Renal cortical epithelial cell (primary cell): ENCODE measurements around the gene SLC30A5. TPM values are rescaled to one million over a fixed set of nuclear protein-coding genes. Genes with fewer than 3 reads are reported as not detected.
"Not testable (repeated sequence)": the region's sequence is repeated elsewhere in the genome, so short reads cannot be mapped to it uniquely, and the experiment has no call there.

Source experiments
- DNase-seq: peaks from one replicate; pipeline ENCODE4 v3.0.0-alpha.2; 2011; ENCODE audit warnings: low read depth
- total RNA-seq: library from RNA; depleted of rRNA; stranded (reverse); fragments of >200 nt; gene quantifications from 2 replicates; pipeline ENCODE4 v1.2.3, GENCODE V29; 2014

Gene SLC30A5
- total RNA-seq = 58.3 and 61.9 TPM in 2 replicates

DNA sequence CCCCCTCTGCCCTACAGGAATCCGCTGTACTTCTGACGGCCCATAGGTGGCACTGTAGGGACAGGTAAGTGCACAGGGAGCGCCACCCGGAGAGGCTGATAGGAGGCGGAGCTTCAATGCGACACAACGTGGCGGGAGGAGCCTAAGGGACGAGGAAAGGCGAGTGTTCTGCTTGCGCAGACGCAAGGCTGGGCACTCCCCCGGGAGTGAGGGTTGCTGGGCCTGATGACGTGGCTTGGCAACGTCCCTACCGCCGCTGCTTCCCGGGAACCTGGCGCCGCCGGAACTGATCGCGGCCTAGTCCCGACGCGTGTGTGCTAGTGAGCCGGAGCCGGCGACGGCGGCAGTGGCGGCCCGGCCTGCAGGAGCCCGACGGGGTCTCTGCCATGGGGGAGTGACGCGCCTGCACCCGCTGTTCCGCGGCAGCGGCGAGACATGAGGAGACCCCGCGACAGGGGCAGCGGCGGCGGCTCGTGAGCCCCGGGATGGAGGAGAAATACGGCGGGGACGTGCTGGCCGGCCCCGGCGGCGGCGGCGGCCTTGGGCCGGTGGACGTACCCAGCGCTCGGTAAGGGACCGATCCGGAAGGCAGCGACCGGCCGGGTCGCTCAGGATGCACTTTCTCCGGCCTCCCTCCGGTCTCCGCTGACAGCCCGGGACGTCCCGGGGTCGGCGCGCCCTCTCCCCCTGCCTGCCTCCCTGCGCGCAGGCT lies at the start of gene SLC30A5:
SLC30A5 (plus strand) TSS at position 244 of the 712 bp plus-strand sequence; CDS start at position 486, 242 bp downstream.
- peak; percentile 99 for DNase-seq

GRCh38 chr5:69045213-69045612 lies 48.6 kb upstream of the SLC30A5 start:
- DNase-seq = not testable (repeated sequence)

GRCh38 chr5:69046375-69046957 lies 47.3 kb upstream of the SLC30A5 start:
- peak; percentile 70 for DNase-seq

GRCh38 chr5:69048230-69048629 lies 45.6 kb upstream of the SLC30A5 start:
- no peak for DNase-seq

- no peak for DNase-seq
Measured at GRCh38 chr5:69049151-69049550, 44.7 kb upstream of the SLC30A5 start.

DNA sequence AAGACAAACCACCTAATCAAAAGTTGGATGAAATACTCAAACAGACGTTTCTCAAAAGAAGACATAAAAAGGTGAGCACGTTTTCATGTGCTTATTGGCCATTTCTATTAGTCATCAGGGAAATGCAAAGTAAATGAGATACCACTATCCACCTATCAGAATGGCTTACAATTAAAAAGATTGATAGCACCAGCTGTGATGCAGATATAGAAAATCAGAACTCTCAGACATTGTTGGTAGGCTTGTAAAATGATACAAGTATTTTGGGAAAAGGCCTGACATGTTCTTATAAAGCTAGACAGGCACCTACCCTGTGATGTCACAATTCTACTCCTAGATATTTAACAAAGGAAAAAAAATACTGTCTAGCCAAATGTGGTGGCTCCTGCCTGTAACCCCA lies 44.0 kb upstream of the SLC30A5 start:
- no peak for DNase-seq

- DNase-seq = no peak
Measured at GRCh38 chr5:69050214-69050613, 43.6 kb upstream of the SLC30A5 start.

DNA sequence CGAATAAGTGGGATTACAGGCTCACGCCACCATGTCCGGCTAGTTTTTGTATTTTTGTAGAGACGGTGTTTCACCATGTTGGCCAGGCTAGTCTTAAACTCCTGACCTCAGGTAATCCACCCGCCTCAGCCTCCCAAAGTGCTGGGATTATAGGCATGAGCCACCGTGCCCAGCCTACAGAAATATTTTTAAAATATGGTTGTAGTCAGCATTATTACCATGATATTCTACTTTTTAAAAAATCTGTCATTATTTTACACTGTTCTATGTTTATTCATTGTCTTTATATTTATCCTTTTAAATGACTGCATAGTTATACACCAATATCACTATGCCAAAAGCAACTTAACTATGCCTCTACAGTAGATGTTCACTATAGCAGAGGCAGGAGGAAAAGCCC lies 41.6 kb upstream of the SLC30A5 start:
- no peak for DNase-seq

- no peak for DNase-seq
Measured at GRCh38 chr5:69074664-69075521, 18.9 kb upstream of the SLC30A5 start.

DNA sequence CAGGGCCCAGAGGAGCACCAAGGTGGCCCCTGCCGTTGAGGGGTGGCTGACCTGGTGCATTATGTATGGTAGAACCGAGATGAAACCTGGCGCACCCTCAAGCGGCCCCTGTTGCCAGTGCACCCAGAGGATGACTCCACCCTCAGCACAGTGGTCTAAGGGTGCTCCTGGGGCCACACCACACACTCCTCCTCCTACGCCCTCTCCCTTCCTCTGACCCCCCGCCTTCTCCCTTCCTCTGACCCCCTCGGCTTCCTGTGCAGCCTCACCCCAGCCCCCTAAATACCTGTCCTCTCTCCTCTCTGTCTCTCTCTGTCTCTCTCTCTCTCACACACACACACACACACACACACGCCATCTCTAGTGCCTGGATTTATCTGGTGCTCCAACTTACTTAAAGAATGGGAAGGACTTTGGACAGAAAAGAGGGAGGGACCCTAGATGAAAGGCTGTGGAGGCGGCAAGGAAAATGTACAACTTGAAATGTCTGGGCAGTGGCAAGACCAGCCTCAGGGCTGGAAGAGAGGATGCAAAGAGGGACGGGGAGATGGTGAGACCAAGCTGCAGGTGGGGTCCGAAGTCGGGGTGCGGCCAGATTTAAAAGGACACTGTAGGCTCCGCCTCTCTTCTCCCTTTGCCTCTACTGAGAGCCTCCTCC lies 18.2 kb upstream of the SLC30A5 start:
- no peak for DNase-seq

DNA sequence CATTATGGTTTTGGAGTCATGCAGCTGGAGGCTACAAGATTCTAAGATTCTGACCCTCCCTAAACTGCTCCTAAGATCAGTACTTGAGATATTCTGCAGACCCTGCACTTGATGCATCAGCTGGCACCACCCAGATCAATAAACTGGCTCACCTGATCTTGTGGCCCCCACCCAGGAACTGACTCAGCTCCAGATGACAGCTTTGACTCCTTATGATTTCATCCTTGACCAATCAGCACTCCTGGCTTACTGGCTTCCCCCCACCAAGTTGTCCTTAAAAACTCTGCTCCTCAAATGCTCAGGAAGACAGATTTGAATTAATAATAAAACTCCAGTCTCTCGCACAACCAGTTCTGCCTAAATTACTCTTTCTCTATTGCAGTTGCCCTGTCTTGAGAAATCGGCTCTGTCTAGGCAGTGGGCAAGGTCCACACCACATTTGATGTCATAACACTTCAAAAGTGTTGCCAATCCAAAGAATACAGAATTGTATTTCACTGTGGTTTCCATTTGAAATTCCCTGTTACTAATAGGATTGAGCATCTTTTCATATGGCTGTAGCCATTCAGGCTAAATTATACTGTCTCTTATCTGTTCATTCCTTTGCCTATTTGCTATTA lies 14.8 kb upstream of the SLC30A5 start:
- DNase-seq = peak; percentile 61

DNA sequence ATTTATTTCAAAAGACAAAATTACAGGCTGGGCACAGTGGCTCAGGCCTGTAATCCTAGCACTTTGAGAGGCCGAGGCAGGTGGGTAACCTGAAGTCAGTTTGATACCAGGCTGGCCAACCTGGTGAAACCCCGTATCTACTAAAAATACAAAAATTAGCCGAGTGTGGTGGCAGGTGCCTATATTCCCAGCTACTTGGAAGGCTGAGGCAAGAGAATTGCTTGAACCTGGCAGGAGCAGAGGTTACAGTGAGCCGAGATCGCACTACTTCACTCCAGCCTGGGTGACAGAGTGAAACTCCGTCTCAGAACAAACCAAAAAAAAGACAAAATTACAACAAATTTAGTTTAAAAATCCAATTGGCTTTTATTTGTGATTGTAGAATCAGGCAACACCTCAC lies 14.3 kb upstream of the SLC30A5 start:
- DNase-seq = no peak

DNA sequence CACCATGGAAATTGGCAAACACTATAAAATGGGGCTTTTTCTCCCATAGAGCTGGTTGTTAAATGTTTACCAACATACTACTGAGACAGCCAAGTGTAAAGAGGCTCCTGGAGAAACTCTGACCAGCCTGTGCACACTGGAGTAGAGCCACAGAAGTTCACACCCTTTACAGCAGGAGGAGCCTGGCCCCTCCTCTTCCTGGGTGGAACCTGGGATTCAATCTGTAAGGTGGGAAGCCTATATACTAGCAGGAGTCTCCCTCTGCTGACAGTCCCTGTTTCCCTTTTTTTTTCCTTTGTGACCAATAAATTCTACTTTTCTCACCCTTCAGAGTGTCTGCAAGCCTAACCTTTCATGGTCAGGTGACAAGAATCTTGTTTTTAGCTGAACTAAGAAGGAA lies 10.4 kb upstream of the SLC30A5 start:
- peak; percentile 43 for DNase-seq

- DNase-seq = no peak
Measured at GRCh38 chr5:69084195-69084594, 9.6 kb upstream of the SLC30A5 start.

DNA sequence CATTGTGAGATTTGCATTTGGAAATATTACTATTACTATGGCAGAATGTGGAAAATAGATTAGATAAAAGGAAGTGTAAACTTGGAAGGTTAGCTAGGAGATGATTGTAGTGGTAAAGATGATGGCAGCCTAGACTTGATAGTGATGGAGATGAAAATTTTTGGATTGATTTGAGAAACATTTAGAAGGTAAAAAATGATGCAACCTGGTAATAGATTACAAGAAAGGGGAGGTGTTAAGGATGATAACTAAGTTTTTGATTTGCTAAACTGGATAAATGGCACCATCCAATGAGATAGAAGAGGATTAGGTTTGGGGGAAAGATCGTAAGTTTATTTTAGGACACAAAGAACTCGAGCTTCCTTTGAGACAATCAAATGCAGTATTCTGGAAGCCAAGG lies 8.9 kb upstream of the SLC30A5 start:
- no peak for DNase-seq

DNA sequence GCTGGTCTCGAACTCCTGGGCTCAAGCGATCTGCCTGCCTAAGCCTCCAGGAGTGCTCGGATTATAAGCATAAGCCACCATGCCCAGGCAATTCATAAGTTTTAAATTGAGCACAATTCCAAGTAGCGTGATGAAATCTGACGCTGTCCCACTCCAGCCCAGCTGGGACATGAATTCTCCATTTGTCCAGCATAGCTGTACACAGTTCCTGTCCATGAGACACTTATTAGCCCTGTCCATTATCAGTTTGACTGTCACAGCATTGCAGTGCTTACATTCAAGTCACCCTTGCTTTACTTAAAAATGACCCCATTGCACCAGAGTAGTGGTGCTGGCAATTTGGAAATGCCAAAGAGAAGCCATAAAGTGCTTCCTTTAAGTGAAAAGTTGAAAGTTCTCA lies 7.6 kb upstream of the SLC30A5 start:
- no peak for DNase-seq

- not testable (repeated sequence) for DNase-seq
Measured at GRCh38 chr5:69088006-69088405, 5.8 kb upstream of the SLC30A5 start.

- DNase-seq = no peak
Measured at GRCh38 chr5:69090158-69090557, 3.7 kb upstream of the SLC30A5 start.

GRCh38 chr5:69091771-69092170 lies 2.0 kb upstream of the SLC30A5 start:
- no peak for DNase-seq

DNA sequence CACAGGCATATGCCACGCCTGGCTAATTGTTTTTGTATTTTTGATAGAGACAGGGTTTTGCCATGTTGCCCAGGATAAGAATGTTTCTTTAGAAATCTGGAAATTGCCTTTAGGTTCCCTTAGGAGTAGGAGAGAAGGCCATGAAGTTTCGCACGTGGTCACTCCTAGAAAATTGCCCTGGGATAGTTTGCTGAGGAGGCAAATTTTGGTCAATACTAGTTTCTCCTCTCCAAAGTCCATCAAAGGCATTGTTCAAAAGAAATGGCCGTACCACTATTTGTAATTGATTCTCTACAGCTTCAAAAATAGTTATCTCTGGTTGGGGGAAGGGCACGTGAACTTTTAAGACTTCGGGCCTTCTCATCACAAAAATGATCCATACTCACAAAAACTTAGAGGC lies 845 bp upstream of the SLC30A5 start:
- DNase-seq = no peak

DNA sequence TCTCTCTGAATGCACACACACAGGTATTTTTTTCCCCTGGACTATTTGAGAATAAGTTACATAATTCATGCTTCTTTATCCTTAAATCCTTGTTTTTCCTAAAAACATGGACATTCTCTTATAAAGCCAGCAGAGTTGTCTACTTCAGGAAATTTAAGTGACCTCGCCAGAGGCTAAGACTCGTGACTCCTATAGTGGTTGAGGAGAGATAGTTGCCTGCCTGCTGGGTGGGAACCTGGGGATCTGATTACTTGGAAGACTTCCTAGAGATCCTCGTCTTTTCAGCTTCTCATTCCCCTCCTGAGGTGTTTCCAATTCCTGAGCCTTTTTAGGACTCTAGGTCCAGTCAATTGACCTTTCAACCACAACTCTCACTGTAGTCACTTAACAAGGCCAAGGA lies 5.5 kb downstream of the SLC30A5 start:
- no peak for DNase-seq

DNA sequence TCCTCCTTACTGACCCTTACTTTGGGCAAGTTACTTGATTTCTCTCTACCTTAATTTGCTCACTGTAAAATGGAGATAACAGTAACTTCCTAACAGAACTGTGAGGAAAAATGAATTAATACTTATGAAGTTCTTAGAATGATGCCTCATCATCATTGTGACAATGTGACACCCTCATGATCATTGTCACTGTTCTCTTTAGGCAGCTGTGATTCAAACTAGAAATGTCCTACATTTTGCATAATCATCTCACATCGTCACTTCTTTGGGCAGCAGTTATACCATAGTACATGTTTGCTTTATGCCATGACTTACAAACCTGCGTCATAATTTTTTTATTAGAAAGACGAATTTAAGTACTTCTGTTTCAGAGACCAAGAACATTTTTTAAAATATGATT lies 9.7 kb downstream of the SLC30A5 start:
- DNase-seq = no peak
